Keratinocyte (primary cell): ENCODE measurements around the gene CDC42.
"Not testable (repeated sequence)": the region's sequence is repeated elsewhere in the genome, so short reads cannot be mapped to it uniquely, and the experiment has no call there.

Experiments used
- CTCF ChIP-seq, 3 experiments: IDR thresholded peaks in 1 of 3; conservative IDR thresholded peaks in 1 of 3; optimal IDR thresholded peaks in 1 of 3; 2 replicates in 2 of 3; 3 replicates in 1 of 3; pipeline versions ENCODE3 to v1.5.1; 2011; ENCODE audit warnings: low read length in 3 of 3, mild to moderate bottlenecking in 3 of 3, moderate library complexity in 2 of 3, control low read depth in 1 of 3, inconsistent platforms in 1 of 3; ENCODE audit not compliant: insufficient read depth in 2 of 3; ENCODE audit errors: extremely low read depth in 1 of 3
- EZH2 ChIP-seq: IDR thresholded peaks from one replicate; pipeline ENCODE4 v1.6.1; 2012; ENCODE audit warnings: inconsistent platforms, mild to moderate bottlenecking, low read length, moderate library complexity

- TF ChIP-seq EZH2; CTCF (optimal IDR thresholded peaks at IDR 0.05 in 1 of 3, IDR thresholded peaks at IDR 0.05 in 1 of 3, conservative IDR thresholded peaks at IDR 0.05 in 1 of 3; ENCODE audit: extremely low read depth in 1 of 3, insufficient read depth in 2 of 3, low read length in 3 of 3): not testable (repeated sequence)
Observed at GRCh38 chr1:22006736-22007135, 45.8 kb upstream of the CDC42 start.
